NCI-H2196 (cell line): ENCODE results near the gene CTDSPL.
A peak's percentile ranks its signal among the peaks of the same experiment; 100 is the strongest.
"Not testable (repeated sequence)": the region's sequence is repeated elsewhere in the genome, so short reads cannot be mapped to it uniquely, and the experiment has no call there.

Experiments
- DNase-seq: peaks from one replicate; lab custom pipeline; 2025; ENCODE audit not compliant: unreplicated experiment; lab: John Stamatoyannopoulos, UW

CTDSPL gene

GRCh38 chr3:38031022-38031994 is 169.6 kb downstream of the CTDSPL start:
- peak; percentile 23 for DNase-seq

DNA sequence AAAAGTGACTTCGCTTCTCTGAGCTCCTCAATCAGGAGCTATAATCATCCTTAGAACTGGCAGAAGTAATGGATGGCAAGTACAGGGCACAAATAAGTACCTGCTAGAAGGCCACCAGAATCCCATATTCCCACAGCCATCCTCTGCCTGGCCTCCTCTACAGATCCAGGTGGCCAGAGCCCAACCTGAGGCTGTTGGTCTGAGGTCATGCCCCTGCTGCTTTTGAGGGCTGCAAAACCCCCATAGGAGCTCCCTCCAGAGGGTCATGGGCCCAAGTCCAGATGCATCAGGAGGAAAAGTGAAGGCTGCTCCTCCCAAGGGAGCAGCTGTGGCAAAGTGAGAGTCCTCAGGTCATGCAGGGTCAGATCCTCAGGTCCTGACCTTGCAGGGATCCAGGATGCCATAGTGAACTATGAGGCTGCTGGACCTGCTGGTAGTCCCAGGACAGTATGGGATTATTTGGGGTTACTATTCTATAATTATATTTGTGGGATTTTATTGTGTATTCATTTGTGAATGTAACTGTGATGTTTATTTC is 170.7 kb downstream of the CTDSPL start:
- DNase-seq, result no peak

DNA sequence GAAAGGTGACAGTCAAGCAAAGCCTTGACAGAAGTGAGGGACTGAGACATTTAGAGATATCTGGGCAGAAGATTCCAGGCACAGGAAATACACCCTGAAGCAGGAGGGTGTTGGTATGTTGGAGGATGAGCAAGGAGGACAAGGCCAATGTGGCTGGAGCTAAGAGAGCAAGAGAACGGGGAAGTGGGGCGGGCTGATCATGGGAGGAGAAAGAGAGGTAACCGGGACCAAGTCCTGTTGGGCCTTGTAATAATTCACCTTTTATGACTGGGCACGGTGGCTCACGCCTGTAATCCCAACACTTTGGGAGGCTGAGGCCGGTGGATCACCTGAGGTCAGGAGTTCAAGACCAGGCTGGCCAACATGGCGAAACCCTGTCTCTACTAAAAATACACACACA is 171.9 kb downstream of the CTDSPL start:
- DNase-seq, result not testable (repeated sequence)
